Activated CD4-positive, alpha-beta T cell treated with anti-CD3 and anti-CD28 coated beads, Interleukin-2, amount 10 ng/mL, durations not matched to agents 7 days and 5 days (primary cell): ENCODE results near the gene CTSS. TPM values are rescaled to one million over a fixed set of nuclear protein-coding genes. Genes with fewer than 3 reads are reported as not detected.
A peak's percentile ranks its signal among the peaks of the same experiment; 100 is the strongest.
"Not testable (repeated sequence)": the region's sequence is repeated elsewhere in the genome, so short reads cannot be mapped to it uniquely, and the experiment has no call there.

ENCODE experiments used
- CTCF ChIA-PET: fragments of 350-600 bp; sonication (Branson Sonifier 250); formaldehyde crosslinking; loops from one replicate; lab custom pipeline; 2021; ENCODE audit warnings: antibody characterized with exemption; lab: Charles Lee
- POLR2A ChIA-PET: fragments of 350-600 bp; sonication (Branson Sonifier 250); formaldehyde crosslinking; loops from one replicate; lab custom pipeline; 2021; ENCODE audit warnings: antibody characterized with exemption; lab: Charles Lee
- DNase-seq: peaks from one replicate; pipeline ENCODE4 v3.0.0-alpha.2; 2020
- H3K27ac Mint-ChIP-seq: one replicate; pipeline ENCODE4 v1.8.0; 2021; ENCODE audit warnings: mild to moderate bottlenecking, moderate library complexity, mixed read lengths
- H3K27me3 Mint-ChIP-seq: one replicate; pipeline ENCODE4 v1.8.0; 2021; ENCODE audit warnings: mixed read lengths
- H3K36me3 Mint-ChIP-seq: one replicate; pipeline ENCODE4 v1.8.0; 2021; ENCODE audit warnings: low read depth, mixed read lengths
- H3K4me1 Mint-ChIP-seq: one replicate; pipeline ENCODE4 v1.8.0; 2021; ENCODE audit warnings: mixed read lengths
- H3K4me3 Mint-ChIP-seq: one replicate; pipeline ENCODE4 v1.8.0; 2021; ENCODE audit warnings: mild to moderate bottlenecking, moderate library complexity, mixed read lengths
- H3K9me3 Mint-ChIP-seq: one replicate; pipeline ENCODE4 v1.8.0; 2021; ENCODE audit warnings: mixed read lengths
- total RNA-seq, 2 experiments: library from RNA; stranded (reverse); gene quantifications; one replicate each; pipeline ENCODE4 v1.2.3, GENCODE V29; 2021

Gene CTSS
- total RNA-seq, 2 experiments from 2014 or later, result 111 to 117 TPM

GRCh38 chr1:150767704-150768103 is 2.1 kb upstream of the CTSS start:
- POLR2A ChIA-PET, H3K4me3 Mint-ChIP-seq, H3K9me3 Mint-ChIP-seq, H3K27me3 Mint-ChIP-seq, DNase-seq: not testable (repeated sequence)
- peaks cover 43% of the 10 kb centered on the region for H3K4me1 Mint-ChIP-seq
- peaks cover 18% of the 10 kb centered on the region for H3K36me3 Mint-ChIP-seq
- CTCF ChIA-PET, result interaction anchor here (0.5 kb wide), 1 partner anchor 209 kb away, joined by 3 read pairs; no protein-coding TSS in a partner anchor
- H3K27ac Mint-ChIP-seq, result peak overlapping the region; percentile 2

- Mint-ChIP-seq H3K27ac (peak overlapping the region; percentile 92), H3K4me1 (peaks cover 39% of the 10 kb centered on the region), H3K4me3 (peak overlapping the region; percentile 88), H3K36me3 (peaks cover 32% of the 10 kb centered on the region)
- POLR2A ChIA-PET, H3K27me3 Mint-ChIP-seq, DNase-seq, H3K9me3 Mint-ChIP-seq: not testable (repeated sequence)
- CTCF ChIA-PET, result interaction anchor here (0.8 to 1.1 kb wide), 3 partner anchors 9 to 30 kb away, joined by 3 read pairs; no protein-coding TSS in a partner anchor
These were observed 361 bp upstream of the CTSS start for GRCh38 chr1:150765977-150766301.

- ChIA-PET POLR2A (no interaction called here), CTCF (interaction anchor here (0.8 to 1.1 kb wide), 2 partner anchors 9 to 11 kb away, joined by 3 to 4 read pairs; no protein-coding TSS in a partner anchor)
- peaks cover 8% of the 10 kb centered on the region for H3K9me3 Mint-ChIP-seq
- H3K27ac Mint-ChIP-seq, result peak overlapping the region; percentile 92
- H3K36me3 Mint-ChIP-seq, result peaks cover 43% of the 10 kb centered on the region
- peak; percentile 7 for DNase-seq
- H3K4me3 Mint-ChIP-seq, result peak overlapping the region; percentile 88
- H3K27me3 Mint-ChIP-seq, result peaks cover 4% of the 10 kb centered on the region
- H3K4me1 Mint-ChIP-seq, result peaks cover 41% of the 10 kb centered on the region
These were observed 919 bp downstream of the CTSS start for GRCh38 chr1:150764617-150765101.

- H3K36me3 Mint-ChIP-seq, result peaks cover 47% of the 10 kb centered on the region
- DNase-seq, result no peak
- CTCF ChIA-PET, result no interaction called here
- peaks cover 42% of the 10 kb centered on the region for H3K4me1 Mint-ChIP-seq
- no peaks in the 10 kb centered on the region for H3K27me3 Mint-ChIP-seq
- H3K27ac Mint-ChIP-seq, result no peak overlapping the region
- H3K4me3 Mint-ChIP-seq, result peak overlapping the region; percentile 2
- H3K9me3 Mint-ChIP-seq, result peaks cover 8% of the 10 kb centered on the region
- POLR2A ChIA-PET, result no interaction called here
These were observed 2.6 kb downstream of the CTSS start for GRCh38 chr1:150763018-150763417.

- H3K4me3 Mint-ChIP-seq, result no peak overlapping the region
- H3K4me1 Mint-ChIP-seq, result peaks cover 44% of the 10 kb centered on the region
- POLR2A ChIA-PET, result no interaction called here
- H3K27ac Mint-ChIP-seq, result no peak overlapping the region
- peaks cover 52% of the 10 kb centered on the region for H3K36me3 Mint-ChIP-seq
- no peak for DNase-seq
- CTCF ChIA-PET, result no interaction called here
- no peaks in the 10 kb centered on the region for H3K27me3 Mint-ChIP-seq
- peaks cover 8% of the 10 kb centered on the region for H3K9me3 Mint-ChIP-seq
These were observed 3.0 kb downstream of the CTSS start for GRCh38 chr1:150762552-150762951.

GRCh38 chr1:150761801-150762200 is 3.8 kb downstream of the CTSS start:
- Mint-ChIP-seq H3K4me1 (peaks cover 45% of the 10 kb centered on the region), H3K9me3 (peaks cover 8% of the 10 kb centered on the region), H3K36me3 (peaks cover 57% of the 10 kb centered on the region), H3K4me3 (no peak overlapping the region), H3K27ac (no peak overlapping the region), H3K27me3 (no peaks in the 10 kb centered on the region)
- DNase-seq, result no peak
- ChIA-PET POLR2A (no interaction called here), CTCF (no interaction called here)

GRCh38 chr1:150760013-150760412 is 5.6 kb downstream of the CTSS start:
- ChIA-PET POLR2A (no interaction called here), CTCF (interaction anchor here (1.0 kb wide), 1 partner anchor 180 kb away, joined by 3 read pairs; no protein-coding TSS in a partner anchor)
- Mint-ChIP-seq H3K27ac (no peak overlapping the region), H3K36me3 (peaks cover 57% of the 10 kb centered on the region), H3K27me3 (no peaks in the 10 kb centered on the region), H3K4me1 (peaks cover 36% of the 10 kb centered on the region), H3K4me3 (no peak overlapping the region), H3K9me3 (peaks cover 6% of the 10 kb centered on the region)
- no peak for DNase-seq

- ChIA-PET CTCF (no interaction called here), POLR2A (no interaction called here)
- Mint-ChIP-seq H3K4me3 (no peak overlapping the region), H3K27me3 (no peaks in the 10 kb centered on the region), H3K27ac (no peak overlapping the region), H3K4me1 (peaks cover 14% of the 10 kb centered on the region), H3K9me3 (no peaks in the 10 kb centered on the region), H3K36me3 (peaks cover 52% of the 10 kb centered on the region)
- DNase-seq, result no peak
These were observed 12.2 kb downstream of the CTSS start for GRCh38 chr1:150753416-150753815.

GRCh38 chr1:150751443-150751842 is 14.1 kb downstream of the CTSS start:
- H3K4me1 Mint-ChIP-seq, result peaks cover 12% of the 10 kb centered on the region
- no peak for DNase-seq
- POLR2A ChIA-PET, result no interaction called here
- no peaks in the 10 kb centered on the region for H3K9me3 Mint-ChIP-seq
- no peaks in the 10 kb centered on the region for H3K27me3 Mint-ChIP-seq
- H3K4me3 Mint-ChIP-seq, result no peak overlapping the region
- CTCF ChIA-PET, result interaction anchor here (0.6 kb wide), 1 partner anchor 306 kb away, joined by 3 read pairs; no protein-coding TSS in a partner anchor
- H3K36me3 Mint-ChIP-seq, result peaks cover 42% of the 10 kb centered on the region
- no peak overlapping the region for H3K27ac Mint-ChIP-seq

- H3K27ac Mint-ChIP-seq, result no peak overlapping the region
- ChIA-PET CTCF (interaction anchor here (0.6 to 1.6 kb wide), 3 partner anchors 10 to 108 kb away, joined by 3 read pairs; no protein-coding TSS in a partner anchor), POLR2A (no interaction called here)
- H3K9me3 Mint-ChIP-seq, result no peaks in the 10 kb centered on the region
- peaks cover 12% of the 10 kb centered on the region for H3K4me1 Mint-ChIP-seq
- H3K4me3 Mint-ChIP-seq, result no peak overlapping the region
- no peaks in the 10 kb centered on the region for H3K27me3 Mint-ChIP-seq
- DNase-seq, result no peak
- peaks cover 36% of the 10 kb centered on the region for H3K36me3 Mint-ChIP-seq
These were observed 15.8 kb downstream of the CTSS start for GRCh38 chr1:150749720-150750311.

- H3K27me3 Mint-ChIP-seq, result no peaks in the 10 kb centered on the region
- no peak overlapping the region for H3K4me3 Mint-ChIP-seq
- POLR2A ChIA-PET, result no interaction called here
- H3K9me3 Mint-ChIP-seq, result no peaks in the 10 kb centered on the region
- CTCF ChIA-PET, result interaction anchor here (0.5 to 1.6 kb wide), 7 partner anchors 9 to 225 kb away, joined by 3 to 4 read pairs (median 3); no protein-coding TSS in a partner anchor
- peaks cover 12% of the 10 kb centered on the region for H3K4me1 Mint-ChIP-seq
- H3K27ac Mint-ChIP-seq, result no peak overlapping the region
- peaks cover 34% of the 10 kb centered on the region for H3K36me3 Mint-ChIP-seq
- no peak for DNase-seq
These were observed 16.5 kb downstream of the CTSS start for GRCh38 chr1:150748878-150749719.

- Mint-ChIP-seq H3K27ac (no peak overlapping the region), H3K9me3 (no peaks in the 10 kb centered on the region), H3K36me3 (peaks cover 17% of the 10 kb centered on the region), H3K4me3 (no peak overlapping the region), H3K27me3 (no peaks in the 10 kb centered on the region), H3K4me1 (no peaks in the 10 kb centered on the region)
- ChIA-PET POLR2A (no interaction called here), CTCF (no interaction called here)
- no peak for DNase-seq
These were observed 35.4 kb downstream of the CTSS start for GRCh38 chr1:150730130-150730721.

GRCh38 chr1:150724336-150724735 is 41.2 kb downstream of the CTSS start:
- CTCF ChIA-PET, result no interaction called here

More at GRCh38 chr1:150724336-150724735, 41.2 kb downstream of the CTSS start:
- Mint-ChIP-seq H3K27me3 (no peaks in the 10 kb centered on the region), H3K36me3 (no peaks in the 10 kb centered on the region), H3K9me3 (no peaks in the 10 kb centered on the region), H3K4me1 (no peaks in the 10 kb centered on the region), H3K27ac (no peak overlapping the region), H3K4me3 (no peak overlapping the region)
- DNase-seq, result no peak
- POLR2A ChIA-PET, result no interaction called here
